HS-5 (cell line): ENCODE results near the gene MON1A.
"Not testable (repeated sequence)": the region's sequence is repeated elsewhere in the genome, so short reads cannot be mapped to it uniquely, and the experiment has no call there.

Source experiments
- DNase-seq: peaks from one replicate; pipeline ENCODE4 v3.0.0-alpha.2; 2012; ENCODE audit warnings: low read depth

Gene MON1A

GRCh38 chr3:49917806-49918590 is 11.6 kb downstream of the MON1A start:
- not testable (repeated sequence) for DNase-seq

DNA sequence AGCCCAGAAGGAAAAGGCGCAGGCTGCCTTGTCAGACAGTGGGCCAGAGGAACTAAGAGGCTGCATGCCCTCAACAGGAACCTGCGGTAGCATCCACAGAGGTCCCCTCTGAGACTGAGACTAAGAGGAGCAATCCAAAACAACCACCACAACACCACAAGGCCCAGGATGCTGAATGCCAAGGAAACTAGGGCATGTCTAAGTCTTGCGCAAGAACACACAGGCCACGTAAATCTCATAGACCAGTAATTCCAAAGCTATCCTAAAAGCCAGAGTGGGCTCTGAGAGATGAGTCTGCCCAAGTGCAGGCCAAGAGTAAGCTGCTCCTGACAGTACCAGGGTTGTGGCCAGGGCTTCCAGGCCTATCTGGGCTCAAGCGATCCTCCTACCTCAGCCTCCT is 12.9 kb downstream of the MON1A start:
- DNase-seq, result no peak

GRCh38 chr3:49914906-49915305 is 14.7 kb downstream of the MON1A start:
- DNase-seq, result no peak

- DNase-seq, result no peak
Measured at GRCh38 chr3:49912881-49913281, 16.7 kb downstream of the MON1A start.

- DNase-seq, result no peak
Measured at GRCh38 chr3:49911611-49912010, 18.0 kb downstream of the MON1A start.

- no peak for DNase-seq
Measured at GRCh38 chr3:49911124-49911420, 18.5 kb downstream of the MON1A start.

DNA sequence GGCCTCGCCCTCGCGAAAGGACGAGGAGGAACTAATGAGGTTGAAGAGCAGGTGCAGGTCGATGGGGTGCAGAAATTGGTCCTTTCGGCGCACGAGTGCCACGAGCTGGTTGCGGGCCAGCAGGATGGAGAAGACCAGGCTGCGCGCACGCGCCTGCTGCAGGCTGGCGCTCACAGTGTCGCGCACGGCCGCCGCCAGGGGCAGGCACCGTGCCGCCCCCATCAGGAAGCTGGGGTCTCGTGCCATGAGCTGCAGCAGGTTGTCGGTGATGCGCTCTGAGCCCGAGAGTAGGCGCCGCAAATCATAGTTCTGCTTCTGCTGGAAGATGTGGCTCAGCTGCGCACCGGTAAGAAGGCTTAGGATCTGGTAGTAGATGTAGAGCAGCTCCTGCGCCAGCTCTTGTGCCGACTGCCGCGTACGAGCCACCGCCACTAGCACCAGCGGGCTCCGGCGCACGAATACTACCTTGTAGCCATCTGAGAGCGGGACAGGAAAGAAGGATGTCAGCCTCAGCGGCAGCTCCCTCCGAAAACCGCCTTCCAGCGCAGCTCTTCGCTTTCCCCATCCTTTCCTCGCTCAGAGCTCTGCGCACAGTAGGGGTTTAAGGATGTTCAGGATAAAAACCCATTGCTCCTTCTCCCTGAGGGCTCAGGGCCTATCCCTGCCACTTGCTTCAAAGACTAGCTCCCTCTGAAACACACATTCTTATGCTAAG is 19.0 kb downstream of the MON1A start:
- DNase-seq, result no peak

DNA sequence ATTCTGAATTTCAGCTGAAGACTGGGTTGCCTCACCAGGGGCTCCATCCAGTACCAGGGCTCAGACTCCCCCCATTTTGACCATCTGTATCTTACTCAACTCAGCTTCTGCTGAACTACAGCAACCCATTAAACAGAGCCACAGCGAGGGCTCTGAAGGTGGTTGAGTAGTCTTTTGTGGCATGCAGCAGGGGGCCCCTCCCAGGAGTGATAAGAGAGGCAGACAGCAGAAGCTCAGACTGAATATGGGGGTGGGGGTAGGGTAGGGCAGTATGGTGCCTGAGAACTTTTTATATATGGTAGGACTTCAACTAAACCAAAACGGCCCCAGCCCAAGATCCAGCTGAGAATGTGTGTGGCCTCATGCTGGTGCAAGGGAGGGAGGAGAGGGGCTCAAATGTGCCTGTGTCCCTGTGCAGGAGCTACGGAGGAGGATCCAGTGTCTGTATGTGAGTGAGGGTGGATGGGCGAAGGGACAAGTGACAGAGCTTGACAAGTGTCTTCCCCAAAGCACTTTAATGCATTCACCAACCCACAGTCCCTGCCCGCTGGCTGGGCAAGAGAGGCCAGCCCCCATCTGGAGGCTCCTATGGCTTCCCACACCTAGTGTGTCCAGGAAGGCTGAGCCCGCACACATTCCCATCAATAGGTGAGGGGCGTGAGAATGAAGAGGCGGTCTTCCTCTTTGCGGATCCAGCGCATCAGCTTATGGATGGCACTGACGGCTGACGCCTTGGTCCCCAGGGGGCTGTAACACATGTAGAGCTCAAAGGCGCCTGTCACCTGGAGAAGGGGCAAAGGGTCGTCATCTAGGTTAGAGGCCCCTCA is 21.0 kb downstream of the MON1A start:
- no peak for DNase-seq

DNA sequence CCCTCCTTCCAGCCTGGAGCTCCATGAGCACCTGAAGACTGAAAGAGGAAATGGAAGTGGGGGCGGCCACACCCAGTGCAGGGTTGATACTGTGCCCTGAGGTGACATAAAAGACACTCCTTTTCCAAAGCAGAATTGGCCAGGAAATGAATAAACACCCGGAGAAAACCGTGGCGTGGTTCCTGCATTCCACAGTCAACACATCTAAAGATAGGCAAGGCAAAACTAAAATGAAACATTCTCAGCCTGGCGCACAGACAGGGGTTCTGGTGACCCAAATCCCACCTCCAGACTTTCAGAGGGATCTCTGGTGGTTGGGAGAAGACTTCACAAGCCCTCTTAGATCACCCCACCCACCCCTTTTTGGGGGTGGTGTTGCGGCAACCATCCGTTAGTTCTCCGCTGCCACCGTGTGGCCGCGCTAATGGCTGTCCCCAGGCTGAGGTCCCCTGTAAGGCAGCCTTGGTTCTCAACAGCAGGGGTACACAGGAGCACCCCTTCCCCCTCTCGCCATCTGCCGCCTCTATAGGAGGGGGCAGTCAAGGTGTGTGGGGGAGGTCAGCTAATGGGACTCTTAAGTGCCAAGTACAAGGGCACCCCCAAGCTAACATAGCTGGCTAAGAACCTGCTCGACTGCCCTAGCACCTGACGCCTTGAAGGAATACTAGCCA is 23.4 kb downstream of the MON1A start:
- DNase-seq, result peak; percentile 19

GRCh38 chr3:49904448-49904847 is 25.2 kb downstream of the MON1A start:
- not testable (repeated sequence) for DNase-seq

GRCh38 chr3:49903451-49904424 is 25.9 kb downstream of the MON1A start, which contains the start of gene MST1R:
MST1R (minus strand) TSS chr3:49903873; CDS start chr3:49903609, 264 bp downstream.
- no peak for DNase-seq

- no peak for DNase-seq
Measured at GRCh38 chr3:49902511-49903345, 26.9 kb downstream of the MON1A start.

DNA sequence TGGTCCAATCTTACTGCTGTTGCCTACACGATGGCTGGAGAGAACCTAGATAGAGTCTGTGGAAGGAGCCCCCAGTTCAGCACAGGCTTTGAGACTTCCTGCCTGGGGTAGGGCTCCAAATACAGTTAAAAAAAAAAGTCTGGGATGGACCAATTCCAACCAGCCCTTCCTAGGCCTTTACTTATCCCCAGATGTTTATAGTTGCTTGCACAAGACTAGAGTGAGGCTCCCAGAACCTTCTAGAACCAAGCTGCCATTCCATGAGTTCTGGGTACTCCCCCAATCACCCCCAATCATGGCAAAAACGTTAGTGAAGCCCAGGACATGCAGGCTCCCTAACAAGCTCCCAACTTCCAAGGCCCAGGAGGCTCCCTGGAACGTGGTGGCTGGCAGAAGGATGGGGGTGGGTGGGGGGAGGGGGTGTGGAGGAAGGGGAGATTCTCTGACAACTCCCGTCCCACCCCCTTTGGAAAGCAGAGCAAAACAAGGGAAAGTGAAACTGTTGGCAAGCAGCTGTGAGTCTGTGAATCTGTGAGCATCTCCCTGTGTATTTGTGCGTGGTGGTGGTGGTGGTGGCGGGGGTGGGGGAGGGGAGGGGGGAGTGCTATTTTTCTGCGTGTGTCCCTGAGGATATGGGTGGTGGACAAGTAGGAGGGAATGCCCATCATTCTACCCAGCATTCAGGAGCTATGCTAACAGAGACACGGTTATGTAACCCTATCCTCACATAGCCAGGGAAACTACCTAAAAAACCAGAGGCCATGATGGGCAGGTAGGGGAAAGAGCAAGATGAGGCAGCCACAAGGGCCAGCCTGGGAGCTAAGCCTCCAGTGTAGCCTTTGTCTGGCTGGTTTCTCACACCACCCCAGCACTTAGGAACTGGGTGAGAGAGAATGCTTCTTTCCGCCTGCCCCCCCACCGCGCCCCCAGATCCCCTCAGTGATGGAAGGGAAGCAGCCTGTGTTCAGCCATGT is 28.0 kb downstream of the MON1A start:
- no peak for DNase-seq

- DNase-seq, result peak; percentile 14
Measured at GRCh38 chr3:49900491-49901153, 29.0 kb downstream of the MON1A start.

- no peak for DNase-seq
Measured at GRCh38 chr3:49899815-49900214, 29.8 kb downstream of the MON1A start.

DNA sequence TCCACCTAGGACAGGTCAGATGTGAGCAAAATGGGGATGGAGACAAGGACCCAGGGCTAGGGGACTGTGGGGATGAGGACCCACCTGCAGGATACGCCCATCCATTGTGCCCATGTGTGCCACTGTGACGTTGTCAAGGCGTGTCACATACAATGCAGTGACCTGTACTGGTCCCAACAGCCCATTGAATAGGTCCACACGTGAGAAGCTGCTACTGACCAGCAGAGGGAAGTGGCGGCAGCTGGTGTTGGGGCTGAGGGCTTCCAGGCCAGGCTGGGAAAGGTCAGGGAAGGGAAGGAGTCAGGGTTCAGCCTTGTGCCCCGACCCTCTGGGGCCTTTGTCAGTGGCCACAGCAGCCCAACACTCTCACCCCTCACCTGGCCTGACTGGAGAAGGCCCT is 30.6 kb downstream of the MON1A start:
- no peak for DNase-seq

GRCh38 chr3:49896345-49896744 is 33.3 kb downstream of the MON1A start:
- no peak for DNase-seq

DNA sequence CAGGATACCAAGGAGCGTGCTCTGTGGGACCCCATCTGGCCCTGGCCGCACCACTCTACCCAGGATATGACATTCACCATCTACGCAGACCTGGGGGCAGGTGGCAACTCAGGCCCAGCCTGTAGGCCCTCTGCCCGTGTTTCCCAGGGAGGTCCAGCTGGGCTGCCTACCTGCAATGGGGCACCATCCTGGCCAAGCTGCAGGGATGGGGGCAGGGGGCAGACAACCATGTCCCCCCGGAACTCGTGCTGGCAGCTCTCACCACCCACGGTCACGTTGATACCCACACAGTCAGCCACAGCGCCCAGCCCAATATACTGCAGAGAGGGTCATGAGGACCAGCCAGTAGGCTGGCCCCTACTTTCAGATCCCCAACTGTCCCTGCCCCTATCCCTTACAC is 33.8 kb downstream of the MON1A start:
- DNase-seq, result no peak
